HG03457 (cell line): ENCODE results near the gene PLA2G6.

Experiments
- ATAC-seq: cut with Tn5 transposase; IDR thresholded peaks from one replicate; pipeline ENCODE4 v1.9.1; 2021; ENCODE audit warnings: moderate number of reproducible peaks; ENCODE audit not compliant: unreplicated experiment

Gene PLA2G6

DNA sequence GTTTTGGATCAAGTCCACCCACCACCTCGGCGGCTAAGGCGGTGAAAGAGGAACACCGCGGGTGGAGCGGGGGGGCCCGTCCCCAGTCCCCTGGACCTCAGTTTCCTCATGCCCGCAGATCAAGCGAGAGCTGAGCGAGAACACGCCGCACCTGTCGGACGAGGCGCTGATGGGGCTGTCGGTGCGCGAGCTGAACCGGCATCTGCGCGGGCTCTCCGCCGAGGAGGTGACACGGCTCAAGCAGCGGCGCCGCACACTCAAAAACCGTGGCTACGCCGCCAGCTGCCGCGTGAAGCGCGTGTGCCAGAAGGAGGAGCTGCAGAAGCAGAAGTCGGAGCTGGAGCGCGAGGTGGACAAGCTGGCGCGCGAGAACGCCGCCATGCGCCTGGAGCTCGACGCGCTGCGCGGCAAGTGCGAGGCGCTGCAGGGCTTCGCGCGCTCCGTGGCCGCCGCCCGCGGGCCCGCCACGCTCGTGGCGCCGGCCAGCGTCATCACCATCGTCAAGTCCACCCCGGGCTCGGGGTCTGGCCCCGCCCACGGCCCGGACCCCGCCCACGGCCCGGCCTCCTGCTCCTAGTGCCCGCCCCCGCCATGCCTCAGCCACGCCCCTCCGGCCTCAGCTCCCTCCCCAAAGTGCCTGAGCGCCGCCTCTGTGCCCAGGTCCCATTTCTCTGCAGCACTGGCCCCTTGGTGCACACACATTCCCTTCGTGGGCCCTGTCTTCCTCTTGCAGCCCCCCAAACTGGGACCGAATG, 32.8 kb upstream of the PLA2G6 start:
- no peak for ATAC-seq

DNA sequence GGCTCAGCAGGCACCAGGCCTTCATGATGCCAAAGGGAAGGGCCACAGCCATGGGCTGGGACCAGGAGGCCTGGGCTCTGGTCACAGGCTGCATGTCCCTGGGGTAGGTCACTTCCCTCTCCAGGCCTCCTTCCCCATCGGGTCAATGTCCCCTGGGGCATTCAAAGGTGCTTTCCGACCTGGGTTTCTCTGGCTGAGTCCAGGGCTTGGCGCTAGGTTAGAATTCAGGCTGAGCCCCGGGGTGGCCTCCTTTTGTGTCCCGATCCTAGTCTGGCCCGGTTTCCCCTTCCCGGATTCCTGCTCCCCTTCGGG, 32.3 kb upstream of the PLA2G6 start:
- no peak for ATAC-seq

DNA sequence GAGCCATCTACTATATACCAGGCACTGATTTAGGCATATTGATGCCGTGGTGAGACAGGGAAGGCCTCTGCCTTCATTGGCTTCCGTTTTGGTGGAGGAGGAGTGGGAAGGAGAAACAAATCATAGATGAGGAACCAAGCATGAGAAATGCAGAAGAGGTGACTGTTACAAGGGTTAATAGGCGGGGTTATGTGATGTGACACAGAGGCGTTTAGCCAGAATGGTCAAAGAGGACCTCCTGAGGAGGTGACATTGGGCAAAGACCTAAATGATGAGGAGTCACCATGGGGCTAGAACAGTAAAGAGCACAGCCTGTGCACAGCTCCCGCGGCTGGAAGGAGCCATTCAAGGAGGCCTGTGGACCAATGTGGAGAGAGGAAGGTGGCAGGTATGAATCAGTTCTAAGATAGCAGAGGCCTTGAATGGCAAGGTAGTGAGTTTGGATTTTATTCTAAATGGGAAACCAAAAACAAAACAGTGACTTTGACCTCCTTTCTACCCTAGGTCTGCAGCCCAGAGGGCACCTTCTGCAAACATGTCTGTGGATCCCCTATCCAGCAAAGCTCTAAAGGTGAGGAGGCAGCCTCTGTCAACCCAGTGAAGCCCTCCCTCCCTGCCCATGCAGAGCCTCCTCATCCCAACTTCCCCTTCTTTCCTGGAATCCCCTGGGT, 31.8 kb upstream of the PLA2G6 start:
- ATAC-seq = no peak

DNA sequence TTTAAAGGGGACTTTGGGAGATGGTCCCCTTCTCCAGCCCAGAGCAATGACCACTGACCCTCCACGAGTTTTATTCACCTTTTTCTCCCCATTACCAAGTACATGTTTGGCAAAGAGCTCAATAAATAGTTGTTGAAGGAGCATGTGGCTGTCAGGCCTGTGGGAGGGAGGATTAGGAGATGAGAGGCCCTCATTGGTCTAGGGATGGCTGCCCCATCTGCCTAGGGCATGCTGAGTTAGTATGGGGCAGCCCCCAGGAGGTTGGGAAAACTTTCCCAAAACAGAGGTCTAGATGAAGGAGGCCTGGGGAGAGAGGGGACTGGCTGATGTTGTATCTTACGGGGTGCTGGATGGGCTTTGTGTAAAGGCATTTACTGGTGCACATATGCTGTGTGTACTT, 30.8 kb upstream of the PLA2G6 start:
- no peak for ATAC-seq

DNA sequence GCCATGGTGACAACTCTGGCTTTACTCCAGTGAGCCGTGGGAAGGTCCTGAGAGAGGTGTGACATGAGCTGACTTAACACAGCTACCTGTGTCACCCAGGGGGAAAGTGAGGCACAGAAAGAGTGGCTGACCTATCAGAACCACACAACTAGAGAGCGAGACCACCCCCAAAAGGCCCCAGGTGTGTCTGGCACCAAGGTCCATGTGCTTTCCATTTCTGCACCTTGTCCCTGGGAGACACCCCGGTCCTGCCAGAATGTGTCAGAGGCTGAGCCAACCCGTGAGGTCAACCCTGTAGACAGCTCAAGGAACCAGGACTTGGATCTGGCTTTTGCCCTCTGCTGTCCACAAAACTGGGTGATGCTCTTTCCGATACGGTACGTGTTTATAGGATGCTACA, 29.9 kb upstream of the PLA2G6 start:
- no peak for ATAC-seq

DNA sequence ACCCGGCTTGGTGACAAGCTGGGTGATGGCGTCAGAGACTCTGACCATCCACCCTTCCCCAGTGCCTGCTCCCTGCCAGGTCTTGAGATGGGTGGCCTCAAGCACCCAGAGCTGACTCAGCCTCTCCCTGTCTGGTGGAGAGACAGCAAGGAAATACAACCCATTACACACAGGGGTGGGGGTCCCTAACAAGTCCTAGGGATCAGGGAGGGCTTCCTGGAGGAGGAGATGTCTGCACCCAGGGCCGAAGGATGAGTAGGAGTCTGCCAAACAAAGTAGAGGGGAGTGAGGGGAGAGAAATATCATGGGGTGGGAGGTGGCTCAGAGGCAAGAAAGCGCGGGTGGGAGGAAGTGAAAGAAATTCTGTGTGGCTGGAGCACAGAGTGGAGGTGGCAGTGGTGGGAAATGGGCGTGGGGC, 26.9 kb upstream of the PLA2G6 start:
- no peak for ATAC-seq

DNA sequence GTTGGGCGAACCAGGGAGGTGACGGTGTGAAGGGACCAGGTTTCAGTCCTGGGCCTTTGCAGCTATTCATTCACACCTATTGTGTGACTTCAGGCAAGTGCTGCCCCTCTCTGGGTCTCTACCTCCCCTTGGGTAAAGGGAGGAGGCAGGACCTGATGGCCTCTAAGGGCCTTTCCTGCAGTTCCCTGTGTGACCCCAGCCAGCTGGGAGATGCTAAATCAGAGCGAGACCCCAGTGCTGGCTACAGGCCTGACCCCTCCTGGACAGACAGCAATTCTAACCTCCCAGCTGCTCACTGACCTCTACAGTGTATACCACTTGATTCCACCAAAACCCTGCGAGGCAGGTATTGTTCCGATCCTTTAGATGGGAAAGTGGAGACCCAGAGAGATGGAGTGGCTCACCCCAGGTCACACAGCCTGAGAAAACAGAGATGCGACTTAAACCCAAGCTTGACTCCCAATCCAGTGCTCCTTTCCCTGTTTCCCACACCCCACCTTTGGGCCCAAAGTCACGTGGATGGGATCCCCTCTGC, 26.3 kb upstream of the PLA2G6 start:
- no peak for ATAC-seq

DNA sequence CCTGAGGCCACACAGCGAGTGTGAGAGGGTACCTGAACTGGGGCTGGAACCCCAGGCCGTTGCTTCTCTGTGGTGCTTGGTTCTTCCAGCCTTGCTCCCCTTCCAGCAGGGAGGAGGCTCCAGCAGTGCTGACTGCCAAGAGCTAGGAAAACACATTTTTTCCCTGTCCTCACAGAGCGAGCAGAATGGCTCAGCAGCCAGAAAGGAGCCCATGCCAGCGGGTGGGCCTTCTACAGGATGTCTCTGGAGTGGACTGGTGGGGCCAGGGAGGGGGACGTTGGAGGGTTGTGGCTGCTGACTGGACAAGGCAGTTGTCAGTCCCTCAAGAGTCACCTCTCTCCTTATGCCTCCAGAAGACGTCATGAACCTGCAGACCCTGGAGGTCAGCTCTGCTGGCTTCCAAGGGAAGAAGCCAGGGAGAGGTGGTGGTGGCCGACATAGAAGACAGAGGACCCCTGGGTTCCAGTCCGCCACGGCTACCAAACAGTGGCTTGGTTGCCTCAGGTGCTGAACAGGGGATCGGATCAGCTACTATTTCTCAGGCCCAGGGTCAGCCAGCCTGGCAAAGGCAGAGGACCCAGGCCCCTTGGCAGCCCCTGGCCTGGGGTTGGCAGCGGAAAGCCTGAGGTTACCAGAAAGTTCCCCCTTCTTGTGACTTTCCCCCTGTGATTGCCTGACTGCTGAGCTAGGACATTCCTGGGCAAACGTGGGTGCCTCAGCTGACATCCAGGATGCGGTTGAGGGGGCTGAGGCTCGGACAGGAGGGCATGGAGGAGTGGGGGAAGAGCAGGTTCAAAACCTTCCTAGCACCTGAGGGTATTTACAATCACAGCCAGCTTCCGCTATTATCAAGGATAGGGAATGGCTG, 23.9 kb upstream of the PLA2G6 start:
- ATAC-seq = no peak

DNA sequence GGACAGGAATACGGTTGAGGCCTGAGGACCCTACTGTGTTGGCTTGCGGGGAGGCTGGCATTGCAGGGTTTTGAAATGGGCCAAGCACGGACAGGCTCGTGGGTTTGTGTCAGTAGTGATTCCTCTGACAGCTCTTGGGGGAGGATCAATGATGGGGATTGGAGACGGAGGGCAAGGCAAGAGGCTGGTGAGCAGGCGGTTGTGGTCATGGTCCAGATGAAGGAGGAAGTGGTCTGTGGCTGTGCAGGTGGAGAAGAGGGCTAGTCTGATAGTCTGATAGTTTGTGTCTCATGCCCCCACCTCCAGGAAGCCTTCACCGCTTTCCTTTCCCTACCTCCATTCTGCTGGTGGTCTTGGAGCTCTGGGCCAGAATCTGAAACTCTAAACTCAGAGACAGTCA, 23.2 kb upstream of the PLA2G6 start:
- ATAC-seq = no peak

DNA sequence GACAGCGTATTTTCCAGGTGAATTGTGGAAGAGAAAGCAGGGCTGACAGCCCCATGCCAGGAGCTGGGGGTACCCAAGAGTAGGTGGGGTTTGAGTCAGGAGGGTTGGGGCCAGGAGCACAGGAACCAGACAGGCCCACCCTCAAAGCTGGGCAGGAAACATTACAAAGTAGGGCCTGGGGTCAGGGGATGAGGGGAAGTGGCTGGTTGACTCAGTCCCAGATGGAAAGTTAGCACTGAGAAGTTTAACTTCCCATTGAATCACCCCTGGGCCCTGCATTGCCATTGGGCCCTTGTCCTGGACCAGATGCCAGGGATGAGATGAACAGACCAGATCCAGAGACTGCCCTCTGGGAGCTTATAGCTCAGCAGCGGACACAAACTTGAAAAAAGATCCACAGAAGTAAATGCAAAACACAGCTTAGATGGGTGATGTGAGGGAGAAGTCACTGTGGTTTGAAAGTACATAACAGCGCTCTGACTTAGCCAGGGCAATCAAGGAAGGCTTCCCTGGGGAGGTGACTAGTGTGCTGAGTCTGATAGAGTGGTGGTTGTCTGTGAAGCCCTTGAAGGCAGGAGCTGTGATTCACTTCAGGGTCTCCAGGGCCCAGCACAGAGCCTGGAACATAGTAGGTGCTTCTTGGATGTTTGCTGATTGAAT, 22.4 kb upstream of the PLA2G6 start:
- ATAC-seq = no peak

DNA sequence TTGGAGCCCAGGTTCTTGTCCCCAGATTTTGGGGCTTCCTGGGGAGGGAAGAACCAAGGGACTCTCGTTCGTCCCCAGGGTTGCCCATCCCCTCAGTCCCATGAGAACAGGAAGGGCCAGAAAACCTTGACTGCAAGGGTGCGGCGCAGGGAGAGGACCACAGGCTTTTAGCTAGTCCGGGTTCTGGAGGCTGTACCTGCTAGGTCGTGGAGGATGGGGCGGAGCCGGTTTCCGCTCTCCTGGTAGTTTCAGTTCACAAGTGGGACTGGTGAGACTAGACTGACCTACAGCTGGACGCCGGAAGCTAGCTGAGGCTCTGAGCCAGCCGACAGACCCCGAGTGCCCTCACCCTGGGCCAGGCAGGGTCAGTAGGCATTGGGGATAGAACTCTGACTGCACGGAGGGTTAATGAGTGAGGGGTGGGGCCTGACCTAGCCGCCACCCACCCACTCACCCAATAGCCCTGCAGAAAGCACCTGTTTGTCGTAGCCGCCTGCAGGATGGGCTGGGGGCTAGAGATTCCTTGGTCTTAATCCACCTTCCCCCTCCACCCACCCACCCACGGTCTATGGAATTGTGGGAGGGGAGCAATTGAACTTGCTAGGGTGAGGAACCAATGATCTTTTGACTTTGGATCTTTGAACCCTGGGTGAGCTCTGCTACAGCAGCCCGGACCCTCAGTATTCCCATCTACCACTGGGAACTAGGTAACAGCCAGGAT, 21.6 kb upstream of the PLA2G6 start:
- no peak for ATAC-seq

DNA sequence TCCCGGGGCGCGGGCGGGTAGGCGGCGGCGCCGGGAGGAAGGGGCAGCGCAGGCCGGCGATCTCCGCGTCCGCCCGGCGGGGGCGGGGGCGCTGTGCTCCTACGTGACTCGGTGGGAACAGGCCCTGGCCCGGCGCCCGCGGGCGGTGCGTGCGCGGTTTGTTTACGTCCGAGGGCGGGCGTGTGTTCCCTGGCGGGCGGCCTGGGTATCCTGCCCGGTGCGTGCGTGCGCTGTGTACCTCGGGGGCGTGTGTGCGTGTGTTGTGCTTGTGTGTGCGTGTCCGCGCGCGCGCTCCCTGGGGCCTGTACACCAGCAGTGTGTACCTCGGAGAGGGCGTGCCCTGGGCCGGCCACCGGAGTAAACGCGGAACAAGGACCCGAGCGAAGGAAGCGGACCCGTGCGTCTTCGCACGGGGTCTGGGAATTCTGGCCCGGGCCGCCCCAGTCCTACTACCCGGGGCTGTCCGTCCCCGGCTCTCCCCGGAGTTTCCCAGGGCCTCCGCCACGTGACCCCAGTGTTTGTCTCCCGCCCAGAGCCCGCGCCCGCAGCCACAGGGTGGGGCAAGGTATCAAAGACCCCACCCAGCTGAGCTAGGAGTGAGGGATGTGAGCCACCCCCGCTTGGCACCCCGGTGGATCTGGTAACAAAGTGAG, 20.9 kb upstream of the PLA2G6 start:
- ATAC-seq = no peak

DNA sequence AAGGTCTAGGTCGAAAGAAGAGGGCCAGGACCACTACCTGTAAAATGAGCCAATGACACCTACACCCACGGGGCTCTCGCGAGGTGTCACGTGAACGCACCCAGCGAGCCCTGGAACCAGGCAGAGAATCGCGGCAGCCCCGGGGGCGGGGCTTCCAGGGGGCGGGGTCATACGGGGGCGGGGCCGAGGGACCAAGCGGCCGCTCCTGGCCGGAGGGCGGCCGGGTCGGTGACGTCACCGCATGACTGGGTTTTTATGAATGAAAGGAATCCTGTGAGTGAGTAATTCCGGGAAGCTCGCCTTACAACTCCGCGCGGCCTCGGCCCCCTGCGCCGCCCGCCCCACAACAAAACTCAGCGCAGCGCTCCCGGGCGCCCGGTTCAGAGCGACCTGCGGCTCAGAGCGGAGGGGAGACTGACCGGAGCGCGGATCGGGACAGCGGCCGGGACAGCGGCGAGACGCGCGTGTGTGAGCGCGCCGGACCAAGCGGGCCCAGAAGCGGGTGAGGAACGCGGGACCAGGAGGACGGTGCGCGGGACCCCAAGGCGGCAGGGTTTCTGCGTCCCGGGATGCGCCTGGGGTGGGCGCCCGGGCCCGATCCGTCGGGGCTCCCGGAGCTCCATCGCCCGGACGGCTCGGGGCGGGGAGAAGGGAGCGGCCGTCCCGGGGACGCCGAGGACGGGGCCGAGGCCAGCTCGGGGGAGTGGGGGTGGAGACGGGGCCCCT, 20.2 kb upstream of the PLA2G6 start, which contains the start of gene MAFF:
Gene MAFF, plus strand, starts transcription at position 284 of the 726 bp plus-strand sequence. CDS start 11,860 bp downstream, outside the sequence.
- ATAC-seq = no peak

DNA sequence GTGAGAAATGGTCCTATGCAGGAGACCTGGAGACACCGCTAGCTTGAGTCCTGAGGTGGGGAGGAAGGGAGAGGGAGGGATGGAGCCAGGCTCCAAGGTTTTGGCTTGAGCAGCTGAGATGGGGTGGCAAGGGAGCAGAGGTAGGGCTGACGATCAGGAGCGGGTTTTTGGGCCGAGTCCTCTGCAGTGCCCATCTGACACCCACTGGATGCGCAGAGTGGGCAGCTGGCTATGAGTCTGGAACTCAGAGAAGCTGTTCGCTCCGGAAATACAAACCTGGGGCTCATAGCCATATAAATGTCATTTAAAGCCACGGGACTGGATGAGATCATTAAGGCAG, 19.7 kb upstream of the PLA2G6 start:
- ATAC-seq = no peak

DNA sequence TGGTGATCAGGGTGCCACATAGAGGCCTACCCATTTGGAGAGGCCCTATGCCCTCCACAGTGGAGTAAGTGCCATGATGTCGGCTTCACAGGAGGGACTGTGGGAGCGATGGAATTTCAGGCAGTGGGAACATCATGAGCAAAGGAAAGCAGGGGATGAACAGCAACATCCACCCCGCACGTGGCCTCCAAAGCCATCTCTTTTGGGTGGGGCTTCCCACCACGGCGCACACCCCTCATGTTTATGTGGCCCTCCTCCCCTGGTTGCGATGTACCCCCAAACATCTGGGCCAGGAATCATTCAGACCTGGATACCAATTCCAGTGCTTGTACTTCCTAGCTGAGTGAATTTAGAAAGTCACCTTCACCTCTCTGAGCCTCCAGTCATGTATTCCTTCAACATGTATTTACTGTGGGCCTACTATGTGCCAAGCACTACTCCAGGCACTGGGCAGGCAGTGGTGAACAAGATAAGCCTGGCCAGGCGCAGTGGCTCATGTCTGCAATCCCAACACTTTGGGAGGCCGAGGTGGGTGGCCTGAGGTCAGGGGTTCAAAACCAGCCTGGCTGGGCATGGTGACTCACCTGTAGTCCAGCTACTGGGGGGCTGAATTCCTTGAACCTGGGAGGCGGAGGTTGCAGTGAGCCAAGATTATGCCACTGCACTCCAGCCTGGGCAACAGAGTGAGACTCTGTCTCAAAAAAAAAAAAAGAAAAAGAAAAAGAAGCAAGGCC, 18.4 kb upstream of the PLA2G6 start:
- no peak for ATAC-seq

DNA sequence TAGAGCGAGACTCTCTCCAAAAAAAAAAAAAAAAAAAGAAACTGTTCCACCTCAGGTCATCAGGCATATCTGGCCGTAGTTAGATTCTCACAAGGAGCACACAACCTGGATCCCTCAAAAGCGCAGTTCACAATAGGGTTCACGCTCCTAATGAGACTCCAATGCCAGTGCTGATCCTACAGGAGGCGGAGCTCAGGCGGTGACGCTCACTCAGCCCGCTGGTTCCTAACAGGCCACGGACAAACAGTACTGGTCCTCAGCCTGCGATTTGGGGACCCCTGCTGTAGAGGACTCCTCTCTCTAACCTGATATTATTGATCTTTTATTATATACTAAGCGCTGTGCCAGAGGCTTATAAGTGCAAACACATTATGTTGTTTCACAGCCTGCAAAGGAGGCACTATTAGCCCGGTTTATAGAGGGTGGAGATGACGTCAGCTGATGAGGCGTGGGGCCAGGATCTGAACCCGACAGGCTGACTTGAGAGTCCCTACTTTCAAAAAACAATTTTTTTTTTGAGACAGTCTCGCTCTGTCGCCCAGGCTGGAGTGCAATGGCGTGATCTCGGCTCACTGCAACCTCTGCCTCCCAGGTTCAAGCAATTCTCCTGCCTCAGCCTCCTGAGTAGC, 15.3 kb upstream of the PLA2G6 start:
- no peak for ATAC-seq

DNA sequence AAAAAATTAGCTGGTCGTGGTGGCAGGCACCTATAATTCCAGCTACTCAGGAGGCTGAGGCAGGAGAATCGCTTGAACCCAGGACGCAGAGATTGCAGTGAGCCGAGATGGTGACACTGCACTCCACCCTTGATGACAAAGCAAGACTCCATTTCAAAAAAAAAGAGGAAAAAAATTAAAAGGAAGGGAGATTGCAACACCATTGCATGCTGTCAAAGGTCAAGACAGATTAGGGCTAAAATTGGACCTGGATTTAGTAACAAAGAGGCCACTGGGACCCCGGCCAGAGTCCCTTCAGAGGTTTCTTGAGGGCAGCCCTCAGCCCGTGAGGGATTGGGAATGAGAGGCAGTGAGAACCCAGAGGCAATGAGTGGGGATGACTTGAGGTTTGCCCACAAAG, 11.9 kb upstream of the PLA2G6 start:
- ATAC-seq = no peak

DNA sequence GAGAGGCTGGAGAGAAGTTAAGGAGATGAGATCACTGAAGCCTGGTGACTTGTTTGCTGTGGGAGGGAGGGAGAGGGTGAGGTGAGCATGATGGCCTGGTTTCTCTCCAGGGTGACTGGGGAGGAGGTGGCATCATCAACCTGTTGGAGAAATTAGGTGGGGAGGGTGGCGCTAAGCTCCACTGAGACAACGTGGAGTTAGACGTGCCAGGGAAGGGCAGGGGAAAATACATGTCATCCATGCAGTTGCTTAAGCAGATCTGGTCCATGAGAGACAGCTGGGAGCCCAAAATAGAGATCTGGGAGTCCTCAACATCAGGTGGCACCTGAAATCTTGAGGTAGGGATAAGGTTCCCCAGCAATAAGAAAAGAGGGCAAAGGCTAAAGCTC, 10.8 kb upstream of the PLA2G6 start:
- no peak for ATAC-seq
